ENCODE data around the gene AGPAT4.

DNA sequence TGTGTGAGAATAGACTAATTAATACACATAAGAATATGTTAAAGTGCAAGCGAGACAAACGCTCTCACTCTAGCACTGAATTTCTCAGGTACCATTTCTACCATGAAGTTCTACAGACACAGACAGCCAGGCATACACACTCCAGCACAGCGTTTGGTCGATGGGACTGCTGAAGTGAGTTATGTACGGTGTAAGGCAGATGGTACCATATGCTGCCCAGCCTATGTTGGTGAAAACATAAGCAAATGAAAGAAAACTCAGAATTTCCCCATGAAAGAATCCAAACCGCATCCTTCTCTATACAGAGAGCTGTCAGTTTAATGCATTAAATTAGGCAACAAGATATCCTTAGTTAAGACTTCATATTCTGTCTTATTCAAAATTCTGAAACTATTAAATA is 34.9 kb downstream of the AGPAT4 start:
- no peak for TF ChIP-seq CTCF (IDR thresholded peaks at IDR 0.05)
- no peak for TF ChIP-seq POLR2A (IDR thresholded peaks at IDR 0.05)
